Activated gamma-delta T cell treated with Interleukin-2 at 50 U/mL for 16 hours (primary cell): ENCODE measurements around the gene IRX3.

ENCODE experiments used
- DNase-seq: peaks from one replicate; pipeline ENCODE4 v3.0.0-alpha.2; 2020

Gene IRX3

GRCh38 chr16:54286366-54287130 is at the start of gene IRX3:
Gene IRX3, minus strand, starts transcription at chr16:54286787. Its CDS starts 737 bp downstream, at chr16:54286050.
- no peak for DNase-seq

GRCh38 chr16:54335230-54335629 is 48.6 kb upstream of the IRX3 start:
- DNase-seq, result no peak

GRCh38 chr16:54334208-54334607 is 47.6 kb upstream of the IRX3 start:
- no peak for DNase-seq

GRCh38 chr16:54331241-54332002 is 44.8 kb upstream of the IRX3 start:
- DNase-seq, result no peak

GRCh38 chr16:54327609-54328008 is 41.0 kb upstream of the IRX3 start:
- DNase-seq, result no peak

- DNase-seq, result no peak
Observed at GRCh38 chr16:54326266-54326662, 39.7 kb upstream of the IRX3 start.

GRCh38 chr16:54325616-54326265 is 39.2 kb upstream of the IRX3 start:
- no peak for DNase-seq

- DNase-seq, result no peak
Observed at GRCh38 chr16:54324716-54325115, 38.1 kb upstream of the IRX3 start.

GRCh38 chr16:54320697-54321340 is 34.2 kb upstream of the IRX3 start:
- DNase-seq, result no peak

GRCh38 chr16:54318941-54319340 is 32.4 kb upstream of the IRX3 start:
- DNase-seq, result no peak

- no peak for DNase-seq
Observed at GRCh38 chr16:54317101-54317611, 30.6 kb upstream of the IRX3 start.

- no peak for DNase-seq
Observed at GRCh38 chr16:54316095-54316889, 29.7 kb upstream of the IRX3 start.

GRCh38 chr16:54313789-54314188 is 27.2 kb upstream of the IRX3 start:
- DNase-seq, result no peak

GRCh38 chr16:54312502-54312991 is 26.0 kb upstream of the IRX3 start:
- no peak for DNase-seq

- DNase-seq, result no peak
Observed at GRCh38 chr16:54309341-54309740, 22.8 kb upstream of the IRX3 start.

GRCh38 chr16:54305080-54305479 is 18.5 kb upstream of the IRX3 start:
- no peak for DNase-seq

- DNase-seq, result no peak
Observed at GRCh38 chr16:54303613-54304012, 17.0 kb upstream of the IRX3 start.

- no peak for DNase-seq
Observed at GRCh38 chr16:54297154-54297553, 10.6 kb upstream of the IRX3 start.

- no peak for DNase-seq
Observed at GRCh38 chr16:54296543-54296942, 10.0 kb upstream of the IRX3 start.

- no peak for DNase-seq
Observed at GRCh38 chr16:54291656-54292487, 5.3 kb upstream of the IRX3 start.
